SK-N-SH (cell line): ENCODE measurements around the gene PAFAH1B1. TPM values are rescaled to one million over a fixed set of nuclear protein-coding genes. Genes with fewer than 3 reads are reported as not detected.

Source experiments
- CTCF ChIA-PET: fragments of 300-600, 350-600 bp; formaldehyde crosslinking; extraction: SDS; loops from one replicate; lab custom pipeline; 2021; lab: Yijun Ruan, JAX
- POLR2A ChIA-PET: fragments of 350-600 bp; sonication (Branson Sonifier 250); formaldehyde crosslinking; extraction: SDS; loops from one replicate; lab custom pipeline; 2020; ENCODE audit warnings: antibody characterized with exemption, inconsistent platforms; lab: Yijun Ruan, JAX
- DNase-seq: peaks from one replicate; pipeline ENCODE4 v3.0.0; 2012
- H2AFZ ChIP-seq: fragments of 200-600 bp; sonication (generic); 2 replicates; pipeline ENCODE4 v1.8.1; 2016; ENCODE audit warnings: antibody characterized with exemption, mild to moderate bottlenecking, low read depth
- H3F3A ChIP-seq: fragments of 200-600 bp; sonication (generic); replicated peaks from 2 replicates; pipeline ENCODE3; 2016; ENCODE audit warnings: antibody characterized with exemption, mild to moderate bottlenecking; ENCODE audit not compliant: insufficient read depth
- H3K27ac ChIP-seq, 2 experiments: fragments of 200-500 bp in 1 of 2; fragments of 200-600 bp in 1 of 2; sonication (Bioruptor generic) in 1 of 2; sonication (generic), shearing (Covaris generic) in 1 of 2; 2 replicates each; pipeline versions ENCODE4 v1.5.1 to v1.6.1; 2014 to 2016; ENCODE audit warnings: low read depth in 2 of 2, inconsistent platforms in 1 of 2, low read length in 1 of 2, mild to moderate bottlenecking in 1 of 2, mixed read lengths in 1 of 2
- H3K27me3 ChIP-seq: fragments of 200-600 bp; sonication (generic), shearing (Covaris generic); 2 replicates; pipeline ENCODE4 v1.6.1; 2016; ENCODE audit warnings: mixed run types; ENCODE audit not compliant: insufficient read depth
- H3K36me3 ChIP-seq, 2 experiments: fragments of 200-500 bp in 1 of 2; fragments of 200-600 bp in 1 of 2; sonication (Bioruptor generic) in 1 of 2; sonication (generic) in 1 of 2; replicated peaks in 1 of 2; 2 replicates each; pipeline versions ENCODE3 to v1.5.1; 2014 to 2016; ENCODE audit warnings: low read length in 1 of 2, mild to moderate bottlenecking in 1 of 2; ENCODE audit not compliant: insufficient read depth in 2 of 2, control insufficient read depth in 1 of 2
- H3K4me1 ChIP-seq, 2 experiments: fragments of 200-500 bp in 1 of 2; fragments of 200-600 bp in 1 of 2; sonication (Bioruptor generic) in 1 of 2; sonication (generic), shearing (Covaris generic) in 1 of 2; 2 replicates each; pipeline versions ENCODE4 v1.5.1 to v1.6.1; 2014 to 2016; ENCODE audit warnings: low read depth in 1 of 2, low read length in 1 of 2, mixed run types in 1 of 2; ENCODE audit not compliant: insufficient read depth in 2 of 2, control insufficient read depth in 1 of 2
- H3K4me2 ChIP-seq: fragments of 200-600 bp; sonication (generic), shearing (Covaris generic); 2 replicates; pipeline ENCODE4 v1.6.1; 2017; ENCODE audit warnings: mixed run types
- H3K4me3 ChIP-seq, 2 experiments: fragments of 200-500 bp in 1 of 2; fragments of 200-600 bp in 1 of 2; sonication (Bioruptor generic) in 1 of 2; sonication (generic), shearing (Covaris generic) in 1 of 2; 2 replicates each; pipeline versions ENCODE4 v1.5.1 to v1.8.1; 2014 to 2016; ENCODE audit warnings: low read depth in 2 of 2, inconsistent platforms in 1 of 2, low read length in 1 of 2, mild to moderate bottlenecking in 1 of 2, mixed read lengths in 1 of 2, moderate library complexity in 1 of 2
- H3K79me2 ChIP-seq: fragments of 200-600 bp; sonication (generic); 2 replicates; pipeline ENCODE4 v1.8.1; 2017; ENCODE audit warnings: mild to moderate bottlenecking; ENCODE audit not compliant: insufficient read depth
- H3K9ac ChIP-seq: fragments of 200-600 bp; sonication (generic); 2 replicates; pipeline ENCODE4 v1.6.1; 2017; ENCODE audit warnings: mixed run types
- H3K9me2 ChIP-seq: fragments of 200-600 bp; sonication (generic); 2 replicates; pipeline ENCODE4 v1.6.1; 2017; ENCODE audit warnings: mixed run types
- H3K9me3 ChIP-seq: fragments of 200-600 bp; sonication (generic); 2 replicates; pipeline ENCODE4 v1.6.1; 2017; ENCODE audit warnings: mixed run types, mild to moderate bottlenecking, moderate library complexity
- H4K20me1 ChIP-seq: fragments of 200-600 bp; sonication (generic); 2 replicates; pipeline ENCODE4 v1.6.1; 2017; ENCODE audit warnings: mild to moderate bottlenecking, mixed run types; ENCODE audit not compliant: insufficient read depth
- RAD21 ChIP-seq: IDR thresholded peaks from 2 replicates; pipeline ENCODE4 v1.6.1; 2012; ENCODE audit warnings: mild to moderate bottlenecking, low read length
- RCOR1 ChIP-seq: fragments of 150-350 bp; IDR thresholded peaks from 2 replicates; pipeline ENCODE4 v1.6.1; 2017; ENCODE audit warnings: antibody characterized with exemption, low read length
- RFX5 ChIP-seq: IDR thresholded peaks from 2 replicates; pipeline ENCODE4 v1.6.1; 2012; ENCODE audit warnings: mild to moderate bottlenecking, improper control_type of control experiment, low read length
- SIN3A ChIP-seq: IDR thresholded peaks from 2 replicates; pipeline ENCODE4 v1.6.1; 2012; ENCODE audit warnings: low read depth, mild to moderate bottlenecking, low read length, moderate library complexity, borderline replicate concordance
- SMC3 ChIP-seq: IDR thresholded peaks from 2 replicates; pipeline ENCODE4 v1.6.1; 2012; ENCODE audit warnings: low read depth, low read length, improper control_type of control experiment
- TCF12 ChIP-seq: IDR thresholded peaks from 2 replicates; pipeline ENCODE4 v1.4.0; 2012
- WGBS: methylation state at CpG from one replicate; pipeline ENCODE4 v1.1.6; 2017; ENCODE audit warnings: low lambda C conversion rate; 5-methylcytosine and 5-hydroxymethylcytosine counted together
- polyA plus RNA-seq, 3 experiments: library from polyadenylated mRNA; depleted of rRNA; stranded (reverse); fragments of >200 nt; gene quantifications; 2 replicates each; pipeline ENCODE4 v1.2.3, GENCODE V29; 2012
- TF ChIP-seq, protein P1 (sequence below): IDR thresholded peaks from 2 replicates; pipeline ENCODE4 v1.4.0; 2012; ENCODE audit warnings: low read depth, borderline replicate concordance
- TF ChIP-seq, protein P2 (sequence below): fragments of 150-350 bp; IDR thresholded peaks from 2 replicates; pipeline ENCODE4 v1.6.1; 2017; ENCODE audit warnings: antibody characterized with exemption, low read length, low read depth, borderline replicate concordance
- TF ChIP-seq, protein P3 (sequence below): IDR thresholded peaks from 2 replicates; pipeline ENCODE4 v1.4.0; 2012; ENCODE audit warnings: low read depth

PAFAH1B1 gene
- polyA plus RNA-seq, 1 of the 3 experiments (the other 2 are of a cell fraction), result 37.3 TPM

- Histone ChIP-seq H3F3A (no peaks in the 10 kb centered on the region), H3K79me2 (no peaks in the 10 kb centered on the region), H2AFZ (no peak overlapping the region), H3K4me3 (no peak overlapping the region), H3K9ac (no peak overlapping the region), H3K27me3 (no peaks in the 10 kb centered on the region), H3K9me2 (no peaks in the 10 kb centered on the region), H4K20me1 (no peaks in the 10 kb centered on the region), H3K4me1 (no peaks in the 10 kb centered on the region), H3K4me2 (no peak overlapping the region), H3K27ac (no peak overlapping the region), H3K9me3 (no peaks in the 10 kb centered on the region), H3K36me3 (peaks cover 0 to 41% of the 10 kb centered on the region in 2 experiments)
- DNase-seq, result peak; percentile 39
- ChIA-PET POLR2A (interaction anchor here (0.6 kb wide), 1 partner anchor 20 kb away, joined by 3 read pairs; no protein-coding TSS in a partner anchor), CTCF (no interaction called here)
- WGBS, result 94% methylated on average over 26 of the region's 42 CpGs
- TF ChIP-seq TCF12 (no peak), SIN3A (no peak), RFX5 (no peak), SMC3 (no peak)
- TF ChIP-seq, protein P1, sequence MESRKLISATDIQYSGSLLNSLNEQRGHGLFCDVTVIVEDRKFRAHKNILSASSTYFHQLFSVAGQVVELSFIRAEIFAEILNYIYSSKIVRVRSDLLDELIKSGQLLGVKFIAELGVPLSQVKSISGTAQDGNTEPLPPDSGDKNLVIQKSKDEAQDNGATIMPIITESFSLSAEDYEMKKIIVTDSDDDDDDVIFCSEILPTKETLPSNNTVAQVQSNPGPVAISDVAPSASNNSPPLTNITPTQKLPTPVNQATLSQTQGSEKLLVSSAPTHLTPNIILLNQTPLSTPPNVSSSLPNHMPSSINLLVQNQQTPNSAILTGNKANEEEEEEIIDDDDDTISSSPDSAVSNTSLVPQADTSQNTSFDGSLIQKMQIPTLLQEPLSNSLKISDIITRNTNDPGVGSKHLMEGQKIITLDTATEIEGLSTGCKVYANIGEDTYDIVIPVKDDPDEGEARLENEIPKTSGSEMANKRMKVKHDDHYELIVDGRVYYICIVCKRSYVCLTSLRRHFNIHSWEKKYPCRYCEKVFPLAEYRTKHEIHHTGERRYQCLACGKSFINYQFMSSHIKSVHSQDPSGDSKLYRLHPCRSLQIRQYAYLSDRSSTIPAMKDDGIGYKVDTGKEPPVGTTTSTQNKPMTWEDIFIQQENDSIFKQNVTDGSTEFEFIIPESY, result no peak
- TF ChIP-seq, protein P2, sequence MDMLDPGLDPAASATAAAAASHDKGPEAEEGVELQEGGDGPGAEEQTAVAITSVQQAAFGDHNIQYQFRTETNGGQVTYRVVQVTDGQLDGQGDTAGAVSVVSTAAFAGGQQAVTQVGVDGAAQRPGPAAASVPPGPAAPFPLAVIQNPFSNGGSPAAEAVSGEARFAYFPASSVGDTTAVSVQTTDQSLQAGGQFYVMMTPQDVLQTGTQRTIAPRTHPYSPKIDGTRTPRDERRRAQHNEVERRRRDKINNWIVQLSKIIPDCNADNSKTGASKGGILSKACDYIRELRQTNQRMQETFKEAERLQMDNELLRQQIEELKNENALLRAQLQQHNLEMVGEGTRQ, result no peak
Observed at GRCh38 chr17:2694381-2695242, 101.2 kb downstream of the PAFAH1B1 start.

- ChIA-PET CTCF (interaction anchor here (1.2 to 2.7 kb wide), 2 partner anchors 9 to 12 kb away, joined by 3 to 12 read pairs; no protein-coding TSS in a partner anchor), POLR2A (no interaction called here)
- TF ChIP-seq RCOR1 (no peak), RAD21 (no peak)
- TF ChIP-seq, protein P3, sequence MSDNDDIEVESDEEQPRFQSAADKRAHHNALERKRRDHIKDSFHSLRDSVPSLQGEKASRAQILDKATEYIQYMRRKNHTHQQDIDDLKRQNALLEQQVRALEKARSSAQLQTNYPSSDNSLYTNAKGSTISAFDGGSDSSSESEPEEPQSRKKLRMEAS, result no peak
- Histone ChIP-seq H3K9ac (no peak overlapping the region), H3K79me2 (no peaks in the 10 kb centered on the region), H3K4me3 (no peak overlapping the region), H3K4me1 (no peaks in the 10 kb centered on the region), H3K4me2 (no peak overlapping the region), H2AFZ (no peak overlapping the region), H3K27ac (no peak overlapping the region), H4K20me1 (no peaks in the 10 kb centered on the region), H3K36me3 (peaks cover 0 to 46% of the 10 kb centered on the region in 2 experiments), H3K9me3 (no peaks in the 10 kb centered on the region), H3F3A (no peaks in the 10 kb centered on the region), H3K27me3 (no peaks in the 10 kb centered on the region), H3K9me2 (no peaks in the 10 kb centered on the region)
- peak; percentile 28 for DNase-seq
- 90% methylated on average over 13 of the region's 28 CpGs for WGBS
Observed at GRCh38 chr17:2695243-2695960, 101.9 kb downstream of the PAFAH1B1 start.
